K562 (cell line): ENCODE data around the gene KRTAP3-2. TPM values are rescaled to one million over a fixed set of nuclear protein-coding genes. Genes with fewer than 3 reads are reported as not detected.

ENCODE experiments used
- ATAC-seq: fragments of 200-7000 bp; cut with Tn5 transposase; 3 replicates; pipeline ENCODE4 v1.9.1; 2020; ENCODE audit warnings: moderate library complexity
- BruUV-seq: library from RNA; stranded (reverse); fragments of 400-500 nt; replicated peaks from 2 replicates; lab custom pipeline; 2021; lab: Mats Ljungman, UMichigan
- CTCF ChIA-PET: fragments of 300-600 bp; formaldehyde crosslinking; extraction: SDS; loops from one replicate; lab custom pipeline; 2021; ENCODE audit warnings: low intra/inter-chr PET ratio; lab: Yijun Ruan, JAX
- POLR2A ChIA-PET: fragments of 300-600, 350-650 bp; sonication (Branson Sonifier 250); formaldehyde crosslinking; extraction: SDS; loops from one replicate; lab custom pipeline; 2021; ENCODE audit warnings: antibody characterized with exemption, inconsistent platforms; lab: Yijun Ruan, JAX
- DNase-seq, 4 experiments: peaks; one replicate each; pipeline versions ENCODE4 v3.0.0 to v3.0.0-alpha.2; 2011 to 2018; ENCODE audit warnings: low spot score in 3 of 4, mixed read lengths in 3 of 4; ENCODE audit errors: extremely low read depth in 1 of 4
- FAIRE-seq: peaks from 2 replicates; lab custom pipeline; 2011; peaks lifted over from hg19 to GRCh38; lab: Jason Lieb, UNC
- H2AFZ ChIP-seq: 2 replicates; pipeline ENCODE4 v1.6.0; 2011; ENCODE audit warnings: low read depth, low read length, control low read depth, inconsistent platforms
- H3K27ac ChIP-seq: fragments of 200-600 bp; 3 replicates; pipeline ENCODE4 v1.8.0; 2011; ENCODE audit warnings: low read depth, mild to moderate bottlenecking, control low read depth, inconsistent platforms, low read length, moderate library complexity, mixed read lengths; ENCODE audit errors: extremely low read depth
- H3K27me3 ChIP-seq, 2 experiments: fragments of 300-600 bp in 1 of 2; 2 replicates in 1 of 2; 3 replicates in 1 of 2; pipeline versions ENCODE4 v1.6.0 to v1.8.0; 2011; ENCODE audit warnings: inconsistent platforms in 2 of 2, low read length in 2 of 2, mild to moderate bottlenecking in 1 of 2, mixed read lengths in 1 of 2, moderate library complexity in 1 of 2; ENCODE audit not compliant: control insufficient read depth in 2 of 2, insufficient read depth in 2 of 2
- H3K36me3 ChIP-seq: fragments of 300-600 bp; 3 replicates; pipeline ENCODE4 v1.8.0; 2011; ENCODE audit warnings: mild to moderate bottlenecking, low read length, inconsistent platforms; ENCODE audit not compliant: control insufficient read depth, insufficient read depth
- H3K4me1 ChIP-seq, 2 experiments: fragments of 200-600 bp in 1 of 2; replicated peaks in 1 of 2; 2 replicates in 1 of 2; 3 replicates in 1 of 2; pipeline versions ENCODE4 v1.5.1 to v1.8.0; 2011; ENCODE audit warnings: inconsistent platforms in 2 of 2, low read length in 2 of 2, mild to moderate bottlenecking in 1 of 2, mixed read lengths in 1 of 2, moderate library complexity in 1 of 2; ENCODE audit not compliant: control insufficient read depth in 2 of 2, insufficient read depth in 2 of 2
- H3K4me2 ChIP-seq: 2 replicates; pipeline ENCODE4 v1.6.1; 2011; ENCODE audit warnings: low read length, control low read depth, inconsistent platforms, mixed read lengths; ENCODE audit not compliant: insufficient read depth
- H3K4me3 ChIP-seq: fragments of 200-600 bp; sonication (generic), shearing (Covaris generic); 2 replicates; pipeline ENCODE4 v1.5.1; 2016; ENCODE audit warnings: control low read depth, inconsistent platforms
- H3K79me2 ChIP-seq: fragments of 200-600 bp; 3 replicates; pipeline ENCODE4 v1.8.0; 2011; ENCODE audit warnings: low read length, inconsistent platforms; ENCODE audit not compliant: control insufficient read depth, insufficient read depth
- H3K9ac ChIP-seq, 2 experiments: 2 replicates each; pipeline versions ENCODE4 v1.6.0 to v1.6.1; 2011; ENCODE audit warnings: low read depth in 2 of 2, low read length in 2 of 2, control low read depth in 1 of 2, inconsistent platforms in 1 of 2, mild to moderate bottlenecking in 1 of 2, mixed read lengths in 1 of 2; ENCODE audit not compliant: insufficient read depth in 1 of 2
- H3K9me1 ChIP-seq: one replicate; pipeline ENCODE4 v1.6.0; 2011; ENCODE audit warnings: inconsistent platforms, mild to moderate bottlenecking, low read length, moderate library complexity; ENCODE audit not compliant: control insufficient read depth, insufficient read depth
- H3K9me3 ChIP-seq: replicated peaks from 2 replicates; pipeline ENCODE4 v1.5.1; 2011; ENCODE audit warnings: low read depth, low read length, inconsistent platforms; ENCODE audit not compliant: control insufficient read depth, insufficient read depth
- H4K20me1 ChIP-seq: replicated peaks from 2 replicates; pipeline ENCODE4 v1.6.1; 2011; ENCODE audit warnings: low read length, inconsistent platforms, mixed read lengths; ENCODE audit not compliant: control insufficient read depth, insufficient read depth
- ADNP ChIP-seq: fragments of 200-800 bp; sonication (Bioruptor generic); IDR thresholded peaks from 2 replicates; pipeline ENCODE4 v1.6.1; 2016; ENCODE audit warnings: missing genetic modification characterization, missing compliant biosample characterization
- CEBPB ChIP-seq: fragments of 450-650 bp; IDR thresholded peaks from 2 replicates; pipeline ENCODE4 v1.6.1; 2016; ENCODE audit warnings: missing genetic modification characterization, missing compliant biosample characterization
- FOXK2 ChIP-seq, 2 experiments: fragments of 450-650 bp; IDR thresholded peaks in 1 of 2; conservative IDR thresholded peaks in 1 of 2; 2 replicates each; pipeline ENCODE4 v1.6.1; 2016; ENCODE audit warnings: low read depth in 2 of 2, mild to moderate bottlenecking in 1 of 2
- SREBF2 ChIP-seq: sonication (generic); formaldehyde crosslinking; IDR thresholded peaks from 2 replicates; pipeline ENCODE4 v1.4.0; 2020; ENCODE audit warnings: mild to moderate bottlenecking, missing genetic modification reagents
- ZNF655 ChIP-seq: fragments of 250-450 bp; sonication (Bioruptor Pico); IDR thresholded peaks from 2 replicates; pipeline ENCODE4 v1.5.0; 2021
- WGBS: fragments of 100-300 bp; shearing (Covaris generic); methylation state at CpG from one replicate; pipeline ENCODE4 v1.1.6; 2016; ENCODE audit warnings: low coverage, mixed read lengths; ENCODE audit not compliant: insufficient coverage; ENCODE audit errors: missing lambda C conversion rate; 5-methylcytosine and 5-hydroxymethylcytosine counted together
- in situ Hi-C: fragments of 300-500 bp; cut with MboI; formaldehyde crosslinking; loops from 4 replicates; pipeline ENCODE4 v1.15.0; 2018; ENCODE audit warnings: inconsistent platforms, mixed read lengths
- intact Hi-C: fragments of 100-400 bp; cut with micrococcal nuclease; formaldehyde crosslinking; loops from 2 replicates; pipeline ENCODE4 v1.14.2; 2022
- polyA plus RNA-seq, 8 experiments: library from polyadenylated mRNA; depleted of rRNA in 4 of 8; stranded (reverse) in 5 of 8; unstranded in 3 of 8; fragments of >200 nt; fragmentation: Nextera tagmentation in 2 of 8; fragmentation: Illumina TruSeq in 1 of 8; extraction: Ambion mirVana in 2 of 8; extraction: Trizol in 1 of 8; gene quantifications; 2 replicates each; pipeline versions ENCODE4 v1.2.1 to v1.2.3, GENCODE V29; 2011 to 2014; ENCODE audit warnings: inconsistent platforms in 1 of 8, missing spikeins in 1 of 8
- total RNA-seq, 7 experiments: library from RNA; depleted of rRNA in 6 of 7; stranded (reverse); fragments of >200 nt in 6 of 7; fragmentation: Illumina TruSeq in 2 of 7; extraction: Trizol in 2 of 7; gene quantifications; 2 replicates each; pipeline versions ENCODE4 v1.2.1 to v1.2.3, GENCODE V29; 2011 to 2021; ENCODE audit warnings: low replicate concordance in 1 of 7

Gene KRTAP3-2
- total and polyA plus RNA-seq, 9 of the 15 experiments (the other 6 are each of a cell fraction or from before 2014, with no cell fraction given), result not detected

DNA sequence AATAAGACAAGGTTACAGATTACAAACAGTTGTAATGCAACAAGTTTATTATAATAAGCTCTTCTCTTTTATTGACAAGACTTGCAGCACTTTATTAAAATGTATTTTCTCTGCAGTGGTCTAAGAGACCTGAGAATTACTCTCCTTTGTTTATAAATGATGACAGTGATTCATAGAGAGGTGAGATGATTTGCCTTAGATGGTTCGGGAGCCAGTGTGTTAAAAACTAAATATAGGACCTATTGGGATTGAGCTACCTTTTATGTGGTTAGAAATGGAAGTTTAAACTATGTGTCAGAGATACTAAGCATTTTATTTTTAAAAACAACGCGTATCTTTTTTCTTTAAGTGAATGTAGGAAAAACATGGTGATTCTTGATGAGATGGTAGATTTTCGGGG lies 2.9 kb downstream of the KRTAP3-2 start:
- H3K9me1 ChIP-seq, result no peaks in the 10 kb centered on the region
- peaks cover 0 to 5% of the 10 kb centered on the region in 2 experiments; a peak in 2 of 5 replicates for H3K27me3 ChIP-seq
- H2AFZ ChIP-seq, result no peak overlapping the region
- no peak overlapping the region for H3K4me2 ChIP-seq
- in situ Hi-C loops, result no loop called here
- H3K79me2 ChIP-seq, result no peaks in the 10 kb centered on the region
- intact Hi-C loops, result no loop called here
- CTCF ChIA-PET, result no interaction called here
- ATAC-seq (no peak), FAIRE-seq (no peak)
- H3K27ac ChIP-seq, result no peak overlapping the region
- no peaks in the 10 kb centered on the region for H3K4me1 ChIP-seq
- no peak overlapping the region for H3K9ac ChIP-seq
- 0% methylated on average over 4 of the region's 4 CpGs for WGBS
- BruUV-seq, result no TSS peak
- TF ChIP-seq ADNP (tag), result no peak
- no peak for TF ChIP-seq FOXK2 (conservative IDR thresholded peaks at IDR 0.05 in 1 of 2, IDR thresholded peaks at IDR 0.05 in 1 of 2; ENCODE audit: low read depth in 2 of 2)
- TF ChIP-seq SREBF2, result no peak
- TF ChIP-seq ZNF655 (CRISPR knock-in tag), result no peak
- TF ChIP-seq CEBPB (tag), result no peak
- TF ChIP-seq, all 486 proteins: peak for 0
- Histone ChIP-seq H4K20me1 (no peaks in the 10 kb centered on the region), H3K36me3 (no peaks in the 10 kb centered on the region), H3K9me3 (no peaks in the 10 kb centered on the region), H3K4me3 (no peak overlapping the region)
- DNase-seq, result no peak
- POLR2A ChIA-PET, result interaction anchor here (0.6 to 2.0 kb wide), 2 partner anchors 17 to 280 kb away, joined by 4 to 8 read pairs; no protein-coding TSS in a partner anchor
